GM19455 (cell line): Measurements from ENCODE around the gene HIGD1B.
A peak's percentile ranks its signal among the peaks of the same experiment; 100 is the strongest.

Experiments
- ATAC-seq: cut with Tn5 transposase; IDR thresholded peaks from one replicate; pipeline ENCODE4 v1.9.1; 2021; ENCODE audit not compliant: unreplicated experiment

Gene HIGD1B

GRCh38 chr17:44875761-44876160, 28.1 kb downstream of the HIGD1B start:
- no peak for ATAC-seq

- no peak for ATAC-seq
Observed at GRCh38 chr17:44877121-44877520, 29.4 kb downstream of the HIGD1B start.

DNA sequence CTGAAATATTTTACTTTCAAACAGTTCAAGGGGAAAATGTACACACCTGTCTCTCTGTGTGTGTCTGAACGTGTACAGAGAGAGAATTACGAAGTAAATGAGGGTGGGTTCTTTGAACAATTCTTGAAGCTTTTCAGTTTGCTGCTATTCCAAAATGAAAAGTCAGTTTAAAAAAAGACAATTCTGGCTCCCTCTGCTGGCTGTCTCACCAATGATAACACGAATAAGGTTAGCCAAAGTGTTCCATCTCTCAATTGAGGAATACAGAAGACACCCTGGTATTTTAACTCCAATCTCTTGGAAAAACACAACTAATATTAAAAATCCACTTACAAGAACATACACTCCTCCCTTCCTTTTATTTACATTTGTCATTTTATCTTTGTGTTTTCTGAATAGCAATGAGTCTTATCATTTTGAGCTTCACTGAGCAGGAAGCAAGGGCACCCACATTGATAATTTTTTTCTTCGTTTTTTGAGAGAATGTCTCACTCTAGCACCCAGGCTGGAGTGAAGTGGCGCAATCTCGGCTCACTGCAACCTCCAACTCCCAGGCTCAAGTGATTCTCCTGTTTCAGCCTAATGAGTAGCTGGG, 31.0 kb downstream of the HIGD1B start:
- no peak for ATAC-seq

DNA sequence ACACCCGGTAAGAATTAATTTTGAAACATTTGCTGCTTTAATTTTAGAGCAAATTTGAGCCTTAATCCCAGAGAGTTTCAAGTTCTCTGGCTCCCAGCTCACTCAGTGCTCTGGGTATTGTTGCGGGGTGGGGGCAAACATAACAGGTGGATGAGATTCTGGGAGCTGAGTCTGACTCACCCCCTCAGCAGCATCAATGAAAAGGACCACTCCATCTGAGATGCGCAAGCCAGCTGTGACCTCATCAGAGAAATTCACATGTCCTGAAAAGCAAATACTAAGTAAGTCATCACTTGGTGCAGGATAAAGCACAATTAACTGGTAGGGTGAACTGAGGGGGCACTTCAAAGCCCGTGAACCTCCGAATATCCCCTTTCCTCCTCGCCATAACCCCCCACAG, 31.7 kb downstream of the HIGD1B start:
- no peak for ATAC-seq

DNA sequence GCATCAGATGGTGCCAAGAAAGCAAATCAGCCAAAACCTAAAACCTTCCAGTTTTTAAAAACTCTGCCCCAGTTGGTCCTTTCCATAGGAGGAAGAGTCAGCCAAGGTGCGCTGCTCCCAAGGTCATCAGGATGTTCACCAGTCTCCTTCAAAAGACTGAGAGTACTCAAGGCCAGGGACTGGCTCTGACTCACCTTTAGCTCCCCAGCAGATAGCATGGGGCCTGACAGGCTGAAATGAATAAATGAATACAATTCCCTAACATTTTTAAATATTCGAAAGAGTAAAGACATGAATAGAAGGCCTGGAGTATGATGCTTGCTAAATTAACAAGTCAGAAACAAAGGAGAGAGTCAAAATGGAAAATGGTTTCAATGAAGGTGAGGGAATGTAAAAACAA, 32.4 kb downstream of the HIGD1B start:
- no peak for ATAC-seq

- no peak for ATAC-seq
Observed at GRCh38 chr17:44881145-44881544, 33.5 kb downstream of the HIGD1B start.

GRCh38 chr17:44884941-44885340, 37.3 kb downstream of the HIGD1B start:
- ATAC-seq, result no peak

DNA sequence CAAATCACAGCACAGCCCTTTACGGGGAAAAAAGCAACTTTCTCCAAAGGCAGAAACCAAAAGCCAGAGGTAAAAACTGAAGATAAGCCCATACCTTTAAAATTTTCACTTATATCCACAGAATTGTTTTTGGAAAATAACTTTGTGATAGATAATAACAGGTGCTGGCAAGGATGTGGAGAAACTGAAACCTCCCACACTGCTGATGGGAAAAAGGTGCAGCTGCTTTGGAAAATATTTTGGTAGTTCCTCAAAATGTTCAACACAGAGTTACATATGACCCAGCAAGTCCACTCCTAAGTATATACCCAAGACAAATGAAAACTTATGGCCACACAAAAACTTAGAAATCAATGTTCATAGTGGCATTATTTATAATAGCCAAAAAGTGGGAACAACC, 39.3 kb downstream of the HIGD1B start:
- ATAC-seq, result no peak

DNA sequence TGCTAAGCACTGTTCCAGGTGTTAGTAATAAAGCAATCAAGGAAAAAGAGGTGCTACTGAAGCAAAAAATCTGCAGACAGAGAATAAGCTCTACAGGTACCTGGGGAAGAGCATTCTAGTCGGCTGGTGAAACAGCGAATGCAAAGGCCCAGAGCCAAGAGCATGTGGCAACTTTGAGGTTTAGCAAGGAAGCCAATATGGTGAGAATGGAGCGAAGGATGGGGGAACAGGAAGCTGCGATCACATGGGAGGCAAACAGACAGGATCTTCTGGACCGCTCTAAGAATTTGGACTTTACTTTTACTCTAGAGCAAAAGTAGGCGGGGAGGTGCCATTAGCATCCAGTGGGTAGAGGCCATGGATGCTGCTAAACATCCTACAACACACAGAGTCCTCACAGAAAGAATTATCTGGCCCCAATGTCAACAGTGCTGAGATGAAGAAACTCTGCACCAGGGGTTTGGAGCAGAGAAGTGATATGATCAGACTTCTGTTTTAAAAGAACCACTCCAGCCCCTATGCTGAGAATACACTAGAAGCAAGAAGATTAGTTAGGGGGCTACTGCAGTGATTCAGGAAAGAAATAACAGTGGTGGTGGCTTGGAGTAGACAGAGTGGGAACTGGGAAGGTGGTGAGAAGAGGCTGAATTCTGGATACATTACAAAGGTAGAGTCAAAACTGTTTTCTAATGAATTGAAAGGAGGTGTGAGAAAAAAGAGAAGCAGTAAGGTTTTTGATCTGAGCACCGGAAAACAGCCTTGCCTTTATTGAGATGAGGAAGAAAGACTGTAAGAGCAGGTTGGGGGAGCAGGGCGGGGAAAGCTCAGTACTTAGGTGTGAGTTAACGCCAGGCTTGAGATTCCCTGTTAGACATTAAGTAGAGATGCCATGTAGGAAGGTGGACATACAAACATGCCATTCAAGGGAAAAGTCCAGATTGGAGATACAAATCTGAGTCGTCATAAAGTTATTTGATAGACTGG, 40.6 kb downstream of the HIGD1B start:
- ATAC-seq, result no peak

- ATAC-seq, result no peak
Observed at GRCh38 chr17:44889003-44889402, 41.3 kb downstream of the HIGD1B start.

DNA sequence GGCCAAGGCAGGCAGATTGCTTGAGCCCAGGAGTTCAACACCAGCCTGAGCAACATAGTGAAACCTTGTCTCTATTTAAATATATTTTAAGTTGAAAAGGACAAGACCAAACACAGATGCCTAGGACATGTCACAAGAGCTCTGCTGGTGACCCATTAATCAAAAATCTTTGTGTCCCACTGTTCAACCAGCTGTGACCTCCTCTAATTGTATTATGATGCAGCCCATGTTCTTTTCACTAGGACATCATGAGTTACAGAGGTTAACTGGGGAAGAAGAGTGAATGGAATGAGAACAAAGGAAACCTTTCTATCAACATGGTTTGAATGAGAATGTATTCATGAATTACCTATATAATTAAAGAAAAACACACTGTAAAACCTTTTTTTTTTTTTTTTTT, 44.6 kb downstream of the HIGD1B start:
- no peak for ATAC-seq

DNA sequence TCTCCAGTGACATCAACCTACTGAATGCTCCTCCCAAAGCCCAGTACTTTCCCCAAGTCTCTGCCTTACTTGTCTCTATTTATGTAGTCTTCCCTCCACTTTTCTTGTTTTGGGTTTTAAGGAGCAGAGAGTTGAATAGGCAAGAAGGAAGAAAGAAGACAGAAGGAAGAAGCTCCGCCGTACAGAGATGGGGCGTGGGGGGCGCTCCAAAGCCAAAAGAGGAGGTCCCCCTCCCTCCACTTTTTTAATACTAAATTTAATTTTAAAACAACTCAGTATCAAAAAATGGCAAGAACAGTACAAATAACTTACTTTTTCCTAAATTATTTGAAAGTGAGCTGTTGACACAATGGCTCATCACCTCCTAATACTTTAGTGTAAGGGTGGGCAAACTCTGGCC, 47.0 kb downstream of the HIGD1B start:
- ATAC-seq, result no peak

DNA sequence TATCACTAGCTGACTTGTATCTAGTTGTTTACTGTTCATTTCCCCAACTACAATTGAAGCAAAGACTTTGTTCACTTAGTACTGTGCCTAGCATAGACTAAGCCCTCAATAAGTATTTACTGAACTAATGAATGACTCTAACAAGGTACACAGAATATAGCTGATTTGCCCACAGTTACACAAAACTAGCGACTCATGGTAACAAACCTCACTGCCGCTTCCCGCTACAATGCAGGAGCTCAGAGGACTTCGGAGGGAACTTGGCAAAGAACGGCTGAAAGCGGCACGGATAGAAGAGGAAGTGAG, 51.0 kb downstream of the HIGD1B start:
- no peak for ATAC-seq

DNA sequence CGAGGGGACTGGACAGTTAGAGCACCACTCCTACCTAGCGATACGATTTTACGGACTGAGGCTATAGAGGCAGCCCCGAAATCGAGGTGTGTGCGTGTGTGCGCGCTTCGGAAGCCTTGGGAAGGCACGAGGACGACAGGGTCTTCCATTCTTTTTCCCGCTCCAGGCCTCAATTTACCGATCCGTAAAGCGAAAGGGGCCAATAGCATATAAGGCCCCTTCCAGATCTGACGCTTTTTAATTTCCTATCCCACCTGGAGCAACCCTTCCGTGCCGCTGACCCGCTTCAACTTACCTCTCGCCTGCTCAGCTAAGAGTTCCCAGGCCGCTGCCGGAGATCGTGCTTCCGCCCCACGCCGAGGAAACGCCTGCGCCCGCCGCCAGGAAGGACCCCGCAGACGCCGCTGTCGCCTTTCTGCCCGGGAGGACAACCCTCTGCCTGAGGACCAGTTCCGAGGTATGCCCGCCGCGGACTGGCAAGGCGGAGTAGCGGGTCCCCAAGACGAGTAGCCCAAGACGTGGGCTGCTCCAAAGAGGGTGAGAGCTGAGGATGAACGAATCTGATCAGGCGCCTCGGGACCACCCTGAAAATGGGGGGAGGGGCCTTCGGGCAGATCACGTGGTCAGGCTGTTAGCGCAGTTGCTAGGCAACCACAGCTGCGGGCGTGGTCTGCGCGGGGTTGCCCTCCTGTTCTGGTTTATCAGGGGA, 51.5 kb downstream of the HIGD1B start, which contains the start of gene EFTUD2:
TSS of gene EFTUD2 (minus strand) at position 372 of the 709 bp plus-strand sequence. CDS start 4,924 bp downstream, outside the sequence.
- peak; percentile 83 for ATAC-seq
